ENCODE data around the gene MGAT5.

Gene MGAT5

GRCh38 chr2:134421556-134422328 lies 167.9 kb downstream of the MGAT5 start:
- DNase-seq (ENCODE audit: low read depth in 2 of 2): no peak

- no peak for DNase-seq (ENCODE audit: low read depth in 2 of 2)
These were observed 172.0 kb downstream of the MGAT5 start for GRCh38 chr2:134425724-134426496.

GRCh38 chr2:134426721-134427120 lies 172.8 kb downstream of the MGAT5 start:
- no peak for DNase-seq (ENCODE audit: low read depth in 2 of 2)

- DNase-seq (ENCODE audit: low read depth in 2 of 2): no peak
These were observed 176.0 kb downstream of the MGAT5 start for GRCh38 chr2:134429886-134430285.

- DNase-seq (ENCODE audit: low read depth in 2 of 2): no peak
These were observed 178.1 kb downstream of the MGAT5 start for GRCh38 chr2:134431838-134432434.

GRCh38 chr2:134432435-134432883 lies 178.6 kb downstream of the MGAT5 start:
- no peak for DNase-seq (ENCODE audit: low read depth in 2 of 2)

- no peak for DNase-seq (ENCODE audit: low read depth in 2 of 2)
These were observed 179.6 kb downstream of the MGAT5 start for GRCh38 chr2:134433469-134433868.

- DNase-seq (ENCODE audit: low read depth in 2 of 2): no peak
These were observed 180.1 kb downstream of the MGAT5 start for GRCh38 chr2:134433979-134434378.

- DNase-seq (ENCODE audit: low read depth in 2 of 2): no peak
These were observed 181.6 kb downstream of the MGAT5 start for GRCh38 chr2:134435505-134435904.

GRCh38 chr2:134435936-134436335 lies 182.1 kb downstream of the MGAT5 start:
- DNase-seq (ENCODE audit: low read depth in 2 of 2): no peak

GRCh38 chr2:134436706-134437105 lies 182.8 kb downstream of the MGAT5 start:
- no peak for DNase-seq (ENCODE audit: low read depth in 2 of 2)

- DNase-seq (ENCODE audit: low read depth in 2 of 2): no peak
These were observed 184.5 kb downstream of the MGAT5 start for GRCh38 chr2:134438371-134438770.

GRCh38 chr2:134440336-134440909 lies 186.6 kb downstream of the MGAT5 start:
- DNase-seq (ENCODE audit: low read depth in 2 of 2): no peak

- DNase-seq (ENCODE audit: low read depth in 2 of 2): no peak
These were observed 187.4 kb downstream of the MGAT5 start for GRCh38 chr2:134441153-134441863.

GRCh38 chr2:134443814-134444480 lies 190.1 kb downstream of the MGAT5 start:
- DNase-seq (ENCODE audit: low read depth in 2 of 2): no peak

GRCh38 chr2:134445116-134445515 lies 191.2 kb downstream of the MGAT5 start:
- DNase-seq (ENCODE audit: low read depth in 2 of 2): no peak

GRCh38 chr2:134445985-134446382 lies 192.1 kb downstream of the MGAT5 start:
- DNase-seq (ENCODE audit: low read depth in 2 of 2): no peak

GRCh38 chr2:134446383-134447017 lies 192.6 kb downstream of the MGAT5 start:
- DNase-seq (ENCODE audit: low read depth in 2 of 2): no peak

- DNase-seq (ENCODE audit: low read depth in 2 of 2): no peak
These were observed 193.8 kb downstream of the MGAT5 start for GRCh38 chr2:134447669-134448068.

- no peak for DNase-seq (ENCODE audit: low read depth in 2 of 2)
These were observed 194.8 kb downstream of the MGAT5 start for GRCh38 chr2:134448650-134449049.

GRCh38 chr2:134449157-134449556 lies 195.3 kb downstream of the MGAT5 start:
- no peak for DNase-seq (ENCODE audit: low read depth in 2 of 2)

Measured in activated CD8-positive, alpha-beta memory T cell treated with anti-CD3 and anti-CD28 coated beads for 4 hours (primary cell).